Measurements from ENCODE around the gene ELOVL2. TPM values are rescaled to one million over a fixed set of nuclear protein-coding genes. Genes with fewer than 3 reads are reported as not detected.
"Not testable (repeated sequence)": the region's sequence is repeated elsewhere in the genome, so short reads cannot be mapped to it uniquely, and the experiment has no call there.

The ELOVL2 gene
- total and polyA plus RNA-seq, 12 donors, result 0.73 to 3.5 (median 1.2) TPM

GRCh38 chr6:11008821-11009220, 35.3 kb downstream of the ELOVL2 start:
- no peak for ATAC-seq
- Histone ChIP-seq H3K4me1 (peaks cover 0 to 29% (median 4%) of the 10 kb centered on the region in 9 donors), H3K36me3 (no peaks in the 10 kb centered on the region), H3K4me3 (no peak overlapping the region), H3K9me3 (no peaks in the 10 kb centered on the region), H3K27ac (peak overlapping the region in 1 of 10 donors; percentile 13), H3K27me3 (peaks cover 0 to 18% (median 0%) of the 10 kb centered on the region in 7 donors)
- DNase-seq, result no peak
- 51 to 73% methylated on average over 1 of the region's 1 CpG for WGBS, 2 donors
- TF ChIP-seq CTCF (IDR thresholded peaks at IDR 0.05), result no peak
- intact Hi-C loops (cut with DNase I), result no loop called here

- Histone ChIP-seq H3K4me3 (no peak overlapping the region), H3K36me3 (no peaks in the 10 kb centered on the region), H3K27ac (peak overlapping the region in 2 of 10 donors; percentile 13 to 26), H3K4me1 (peaks cover 0 to 29% (median 4%) of the 10 kb centered on the region in 9 donors), H3K9me3 (no peaks in the 10 kb centered on the region), H3K27me3 (peaks cover 0 to 18% (median 0%) of the 10 kb centered on the region in 7 donors)
- intact Hi-C loops (cut with DNase I), result no loop called here
- DNase-seq (no peak), ATAC-seq (no peak)
- TF ChIP-seq CTCF (IDR thresholded peaks at IDR 0.05), result no peak
- WGBS, 2 donors, result 67 to 73% methylated on average over 10 of the region's 10 CpGs
Observed at GRCh38 chr6:11007715-11008608, 36.1 kb downstream of the ELOVL2 start.

GRCh38 chr6:11006061-11006460, 38.0 kb downstream of the ELOVL2 start:
- Histone ChIP-seq H3K27ac (no peak overlapping the region), H3K9me3 (no peaks in the 10 kb centered on the region), H3K27me3 (peaks cover 0 to 8% (median 0%) of the 10 kb centered on the region in 7 donors), H3K36me3 (no peaks in the 10 kb centered on the region), H3K4me3 (no peak overlapping the region), H3K4me1 (peaks cover 0 to 29% (median 0%) of the 10 kb centered on the region in 9 donors)
- ATAC-seq (no peak), DNase-seq (no peak)
- TF ChIP-seq CTCF (IDR thresholded peaks at IDR 0.05), result no peak
- 66 to 74% methylated on average over 4 of the region's 4 CpGs for WGBS, 2 donors
- intact Hi-C loops (cut with DNase I), result no loop called here

DNA sequence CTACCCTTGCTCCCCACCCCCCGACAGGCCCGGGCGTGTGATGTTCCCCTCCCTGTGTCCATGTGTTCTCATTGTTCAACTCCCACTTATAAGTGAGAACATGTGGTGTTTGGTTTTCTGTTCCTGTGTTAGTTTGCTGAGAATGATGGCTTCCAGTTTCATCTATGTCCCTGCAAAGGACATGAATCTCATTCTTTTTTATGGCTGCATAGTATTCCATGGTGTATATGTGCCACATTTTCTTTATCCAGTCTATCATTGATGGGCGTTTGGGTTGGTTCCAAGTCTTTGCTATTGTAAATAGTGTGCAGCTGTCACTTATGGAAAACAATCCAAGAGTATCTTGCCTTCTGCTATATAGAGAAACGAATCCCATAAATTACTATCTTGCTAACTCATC, 40.8 kb downstream of the ELOVL2 start:
- intact Hi-C loops (cut with DNase I); DNase-seq; H3K36me3 ChIP-seq; H3K9me3 ChIP-seq; H3K27me3 ChIP-seq; ATAC-seq; H3K27ac ChIP-seq; H3K4me3 ChIP-seq: not testable (repeated sequence)
- peaks cover 0 to 21% (median 9%) of the 10 kb centered on the region in 9 donors for H3K4me1 ChIP-seq
- 91 to 93% methylated on average over 5 of the region's 5 CpGs for WGBS, 2 donors

DNA sequence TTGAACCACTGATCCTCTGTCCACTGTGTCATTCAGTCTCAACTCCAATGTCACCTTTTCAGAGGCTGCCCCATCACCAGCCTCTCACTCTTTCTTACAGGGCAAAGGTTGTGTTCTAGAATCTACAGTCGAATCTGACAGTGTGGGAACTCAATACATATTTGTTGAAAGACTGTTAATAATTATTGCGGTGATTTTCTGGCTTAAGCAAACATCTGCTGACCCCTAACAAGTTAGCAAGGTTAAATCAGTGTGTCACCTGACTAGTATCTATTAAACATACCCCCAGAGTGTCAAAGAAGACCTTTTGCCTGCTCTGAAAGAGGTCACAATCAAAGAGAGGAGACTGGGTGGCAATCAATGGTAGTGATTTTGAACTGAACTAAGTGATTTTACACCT, 41.9 kb downstream of the ELOVL2 start:
- Histone ChIP-seq H3K9me3 (no peaks in the 10 kb centered on the region), H3K27ac (no peak overlapping the region), H3K36me3 (no peaks in the 10 kb centered on the region), H3K27me3 (no peaks in the 10 kb centered on the region), H3K4me3 (no peak overlapping the region), H3K4me1 (peaks cover 0 to 17% (median 6%) of the 10 kb centered on the region in 9 donors)
- no peak for ATAC-seq
- TF ChIP-seq CTCF (IDR thresholded peaks at IDR 0.05), result no peak
- 92 to 93% methylated on average over 2 of the region's 2 CpGs for WGBS, 2 donors
- DNase-seq, result no peak
- intact Hi-C loops (cut with DNase I), result no loop called here
